Suppressor macrophage treated with lipopolysaccharide for 1 hour (primary cell): ENCODE data around the gene PANX2.
A peak's percentile ranks its signal among the peaks of the same experiment; 100 is the strongest.
"Not testable (repeated sequence)": the region's sequence is repeated elsewhere in the genome, so short reads cannot be mapped to it uniquely, and the experiment has no call there.

Experiments
- DNase-seq, 3 donors: peaks; one replicate each; pipeline ENCODE4 v3.0.0-alpha.2; 2020 to 2022

Gene PANX2

GRCh38 chr22:50147258-50148165, 23.0 kb upstream of the PANX2 start:
- DNase-seq: not testable (repeated sequence)

GRCh38 chr22:50148166-50148500, 22.4 kb upstream of the PANX2 start:
- DNase-seq: no peak

GRCh38 chr22:50148991-50149721, 21.4 kb upstream of the PANX2 start:
- DNase-seq: peak; percentile 78 to 84 (median 83)

GRCh38 chr22:50150161-50151129, 20.1 kb upstream of the PANX2 start:
- no peak for DNase-seq

- DNase-seq: no peak
Measured at GRCh38 chr22:50151571-50152537, 18.7 kb upstream of the PANX2 start.

- no peak for DNase-seq
Measured at GRCh38 chr22:50153056-50153755, 17.3 kb upstream of the PANX2 start.

GRCh38 chr22:50153756-50154140, 16.8 kb upstream of the PANX2 start:
- no peak for DNase-seq

- no peak for DNase-seq
Measured at GRCh38 chr22:50157709-50158375, 12.7 kb upstream of the PANX2 start.

- DNase-seq: no peak
Measured at GRCh38 chr22:50160947-50161346, 9.6 kb upstream of the PANX2 start.

GRCh38 chr22:50161508-50162390, 8.8 kb upstream of the PANX2 start:
- DNase-seq: no peak

- DNase-seq: no peak
Measured at GRCh38 chr22:50162391-50162956, 8.1 kb upstream of the PANX2 start.

- no peak for DNase-seq
Measured at GRCh38 chr22:50165436-50166123, 5.0 kb upstream of the PANX2 start.

GRCh38 chr22:50167689-50168489, 2.6 kb upstream of the PANX2 start:
- DNase-seq: no peak

GRCh38 chr22:50168490-50169180, 1.9 kb upstream of the PANX2 start:
- not testable (repeated sequence) for DNase-seq

GRCh38 chr22:50169181-50169759, 1.3 kb upstream of the PANX2 start:
- DNase-seq: no peak

- DNase-seq: peak; percentile 60 to 72 (median 62)
Measured at GRCh38 chr22:50169774-50170341, 673 bp upstream of the PANX2 start.
